Naive thymus-derived CD4-positive, alpha-beta T cell (primary cell): ENCODE measurements around the gene CTDSP2. TPM values are rescaled to one million over a fixed set of nuclear protein-coding genes. Genes with fewer than 3 reads are reported as not detected.

Source experiments
- ATAC-seq: fragments of 150-1000 bp; cut with Tn5 transposase; 2 replicates; pipeline ENCODE4 v1.10.0; 2021; ENCODE audit warnings: mild to moderate bottlenecking, moderate library complexity
- CTCF ChIA-PET: fragments of 350-600 bp; sonication (Branson Sonifier 250); formaldehyde crosslinking; loops from one replicate; lab custom pipeline; 2021; ENCODE audit warnings: antibody characterized with exemption; lab: Charles Lee
- POLR2A ChIA-PET: fragments of 350-600 bp; sonication (Branson Sonifier 250); formaldehyde crosslinking; loops from one replicate; lab custom pipeline; 2021; ENCODE audit warnings: antibody characterized with exemption, inconsistent platforms; lab: Charles Lee
- DNase-seq, 9 donors: peaks; one replicate each; pipeline versions ENCODE4 v3.0.0 to v3.0.0-alpha.2; 2020 to 2022; ENCODE audit warnings: mixed read lengths in 1 of 9
- H3K27ac ChIP-seq: one replicate; pipeline ENCODE4 v1.7.0; 2013; ENCODE audit warnings: mild to moderate bottlenecking, low read depth, low read length, moderate library complexity
- H3K27me3 ChIP-seq, 2 donors: one replicate each; pipeline ENCODE4 v1.7.0; 2013; ENCODE audit warnings: low read length in 2 of 2, mild to moderate bottlenecking in 2 of 2, moderate library complexity in 2 of 2; ENCODE audit not compliant: control insufficient read depth in 2 of 2, insufficient read depth in 2 of 2
- H3K36me3 ChIP-seq, 3 experiments: 1 replicate in 2 of 3; 2 replicates in 1 of 3; pipeline ENCODE4 v1.7.0; 2013; ENCODE audit warnings: low read length in 3 of 3, mild to moderate bottlenecking in 3 of 3, moderate library complexity in 1 of 3; ENCODE audit not compliant: insufficient read depth in 3 of 3, control insufficient read depth in 2 of 3
- H3K4me1 ChIP-seq, 2 donors: one replicate each; pipeline ENCODE4 v1.7.0; 2013; ENCODE audit warnings: low read length in 2 of 2, mild to moderate bottlenecking in 2 of 2, moderate library complexity in 1 of 2; ENCODE audit not compliant: control insufficient read depth in 2 of 2, insufficient read depth in 2 of 2
- H3K4me3 ChIP-seq: 2 replicates; pipeline ENCODE4 v1.7.0; 2013; ENCODE audit warnings: mild to moderate bottlenecking, low read length
- H3K9me3 ChIP-seq, 3 experiments: 1 replicate in 2 of 3; 2 replicates in 1 of 3; pipeline ENCODE4 v1.7.0; 2013; ENCODE audit warnings: low read length in 3 of 3; ENCODE audit not compliant: control insufficient read depth in 2 of 3
- H3K27ac Mint-ChIP-seq, 9 donors: one replicate each; pipeline ENCODE4 v1.8.0; 2020 to 2022; ENCODE audit warnings: mixed read lengths in 9 of 9, mild to moderate bottlenecking in 8 of 9, moderate library complexity in 5 of 9, inconsistent platforms in 2 of 9
- H3K27me3 Mint-ChIP-seq, 5 donors: one replicate each; pipeline ENCODE4 v1.8.0; 2021 to 2022; ENCODE audit warnings: mixed read lengths in 5 of 5, mild to moderate bottlenecking in 1 of 5
- H3K36me3 Mint-ChIP-seq, 5 donors: one replicate each; pipeline ENCODE4 v1.8.0; 2020 to 2022; ENCODE audit warnings: mixed read lengths in 5 of 5, mild to moderate bottlenecking in 3 of 5, inconsistent platforms in 1 of 5
- H3K4me1 Mint-ChIP-seq, 7 donors: one replicate each; pipeline ENCODE4 v1.8.0; 2020 to 2022; ENCODE audit warnings: mixed read lengths in 7 of 7, mild to moderate bottlenecking in 3 of 7, inconsistent platforms in 1 of 7
- H3K4me3 Mint-ChIP-seq, 10 donors: one replicate each; pipeline ENCODE4 v1.8.0; 2020 to 2022; ENCODE audit warnings: mild to moderate bottlenecking in 10 of 10, mixed read lengths in 10 of 10, moderate library complexity in 6 of 10, inconsistent platforms in 2 of 10
- H3K9me3 Mint-ChIP-seq, 11 donors: one replicate each; pipeline ENCODE4 v1.8.0; 2020 to 2022; ENCODE audit warnings: mixed read lengths in 11 of 11, mild to moderate bottlenecking in 4 of 11, inconsistent platforms in 1 of 11, moderate library complexity in 1 of 11
- intact Hi-C, 2 donors: fragments of 100-400 bp; cut with micrococcal nuclease; formaldehyde crosslinking; loops; one replicate each; pipeline ENCODE4 v1.15.1; 2023
- polyA plus RNA-seq, 2 donors: library from polyadenylated mRNA; unstranded; fragments of 300-500 nt; fragmentation: Illumina TruSeq; gene quantifications; one replicate each; pipeline ENCODE4 v1.2.3, GENCODE V29; 2021
- total RNA-seq, 6 experiments: library from RNA in 5 of 6; stranded (reverse) in 5 of 6; gene quantifications; 1 replicate in 5 of 6; 2 replicates in 1 of 6; pipeline ENCODE4 v1.2.3 and lab custom pipeline; 2021 to 2026

CTDSP2 gene
- total and polyA plus RNA-seq, 7 experiments from 2014 or later: 86.9 to 295 (median 130) TPM

DNA sequence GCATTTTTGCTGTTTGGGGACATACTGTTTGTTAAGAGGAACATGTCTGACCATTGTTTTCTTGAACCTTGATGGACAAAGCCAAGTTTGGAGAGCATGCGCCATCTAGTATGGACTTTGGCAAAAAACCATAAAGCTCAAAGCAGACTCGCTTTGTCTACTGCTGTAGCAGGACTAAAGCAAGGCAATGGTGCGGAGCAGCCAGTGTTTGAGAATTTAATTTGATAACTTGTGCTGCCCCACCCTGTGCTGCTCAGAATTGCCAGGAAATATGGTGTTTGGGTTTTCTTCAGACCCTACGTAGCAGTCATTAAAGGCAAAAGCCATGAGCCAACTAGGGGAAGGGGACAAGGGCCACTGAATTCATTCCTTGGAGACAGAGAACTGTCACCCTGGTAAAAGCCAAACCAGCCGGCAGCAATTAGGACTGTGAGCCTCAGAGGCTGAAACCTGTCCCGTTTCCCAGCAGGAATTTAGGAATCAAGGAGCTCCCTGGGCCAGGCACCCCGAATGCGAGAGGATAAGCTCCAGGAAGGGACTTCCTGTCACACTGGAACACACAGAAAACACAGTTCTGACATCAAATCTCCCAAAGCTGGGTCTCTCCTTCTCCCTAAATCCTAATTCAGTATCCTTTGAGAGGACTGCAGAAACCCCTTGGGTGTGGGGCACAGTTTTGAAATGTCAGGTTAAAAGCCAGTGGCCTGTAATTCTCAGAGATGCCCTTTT is 29.1 kb downstream of the CTDSP2 start:
- H3K36me3 ChIP-seq: peaks cover 0 to 23% (median 0%) of the 10 kb centered on the region in 3 experiments
- H3K36me3 Mint-ChIP-seq: peaks cover 0 to 18% (median 0%) of the 10 kb centered on the region in 5 donors
- DNase-seq (no peak), ATAC-seq (no peak)
- H3K27me3 Mint-ChIP-seq: no peaks in the 10 kb centered on the region
- no peak overlapping the region for H3K27ac ChIP-seq
- peaks cover 0 to 1% (median 0%) of the 10 kb centered on the region in 11 donors for H3K9me3 Mint-ChIP-seq
- no peak overlapping the region for H3K4me3 Mint-ChIP-seq
- ChIA-PET CTCF (interaction anchor here (1.1 to 2.8 kb wide), 3 partner anchors 15 to 88 kb away, joined by 3 to 11 read pairs (median 3); no protein-coding TSS in a partner anchor), POLR2A (interaction anchor here (0.7 to 2.0 kb wide), 7 partner anchors 8 to 337 kb away, joined by 3 to 7 read pairs (median 4); partner anchors contain the start of gene CTDSP2)
- H3K9me3 ChIP-seq: no peaks in the 10 kb centered on the region
- H3K27ac Mint-ChIP-seq: peak overlapping the region in 4 of 9 donors; percentile 34 to 71 (median 46)
- no peak overlapping the region for H3K4me3 ChIP-seq
- peaks cover 0 to 13% (median 7%) of the 10 kb centered on the region in 7 donors for H3K4me1 Mint-ChIP-seq
- intact Hi-C loops: no loop called here
- H3K27me3 ChIP-seq: no peaks in the 10 kb centered on the region
- no peaks in the 10 kb centered on the region for H3K4me1 ChIP-seq

DNA sequence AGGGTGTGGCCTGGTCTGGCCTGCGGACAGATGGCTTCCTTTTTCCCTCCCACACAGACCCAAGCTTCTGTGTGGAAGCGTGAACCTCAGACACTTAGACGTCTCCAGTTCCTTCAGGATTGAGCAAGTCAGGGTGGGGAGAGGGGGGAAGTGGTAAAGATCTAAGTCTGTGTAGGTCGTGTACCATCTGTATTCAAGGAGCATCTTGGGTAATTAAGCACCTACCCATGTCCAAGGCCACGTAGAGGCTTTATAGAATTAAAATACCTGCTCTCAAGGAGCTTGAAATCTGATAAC is 29.7 kb downstream of the CTDSP2 start:
- H3K36me3 ChIP-seq: peaks cover 0 to 17% (median 0%) of the 10 kb centered on the region in 3 experiments
- Mint-ChIP-seq H3K4me3 (no peak overlapping the region), H3K27ac (peak overlapping the region in 6 of 9 donors; percentile 12 to 56 (median 36)), H3K36me3 (peaks cover 0 to 17% (median 0%) of the 10 kb centered on the region in 5 donors), H3K4me1 (peaks cover 0 to 13% (median 7%) of the 10 kb centered on the region in 7 donors), H3K27me3 (no peaks in the 10 kb centered on the region), H3K9me3 (peaks cover 0 to 1% (median 0%) of the 10 kb centered on the region in 11 donors)
- H3K9me3 ChIP-seq: no peaks in the 10 kb centered on the region
- no peaks in the 10 kb centered on the region for H3K27me3 ChIP-seq
- no peak overlapping the region for H3K4me3 ChIP-seq
- ATAC-seq: peak; percentile 46
- ChIA-PET CTCF (interaction anchor here (1.5 to 2.8 kb wide), 2 partner anchors 16 to 88 kb away, joined by 3 to 11 read pairs; no protein-coding TSS in a partner anchor), POLR2A (interaction anchor here (0.7 to 2.0 kb wide), 5 partner anchors 13 to 79 kb away, joined by 3 to 7 read pairs (median 4); no protein-coding TSS in a partner anchor)
- no peak for DNase-seq
- intact Hi-C loops: no loop called here
- no peaks in the 10 kb centered on the region for H3K4me1 ChIP-seq
- H3K27ac ChIP-seq: no peak overlapping the region

DNA sequence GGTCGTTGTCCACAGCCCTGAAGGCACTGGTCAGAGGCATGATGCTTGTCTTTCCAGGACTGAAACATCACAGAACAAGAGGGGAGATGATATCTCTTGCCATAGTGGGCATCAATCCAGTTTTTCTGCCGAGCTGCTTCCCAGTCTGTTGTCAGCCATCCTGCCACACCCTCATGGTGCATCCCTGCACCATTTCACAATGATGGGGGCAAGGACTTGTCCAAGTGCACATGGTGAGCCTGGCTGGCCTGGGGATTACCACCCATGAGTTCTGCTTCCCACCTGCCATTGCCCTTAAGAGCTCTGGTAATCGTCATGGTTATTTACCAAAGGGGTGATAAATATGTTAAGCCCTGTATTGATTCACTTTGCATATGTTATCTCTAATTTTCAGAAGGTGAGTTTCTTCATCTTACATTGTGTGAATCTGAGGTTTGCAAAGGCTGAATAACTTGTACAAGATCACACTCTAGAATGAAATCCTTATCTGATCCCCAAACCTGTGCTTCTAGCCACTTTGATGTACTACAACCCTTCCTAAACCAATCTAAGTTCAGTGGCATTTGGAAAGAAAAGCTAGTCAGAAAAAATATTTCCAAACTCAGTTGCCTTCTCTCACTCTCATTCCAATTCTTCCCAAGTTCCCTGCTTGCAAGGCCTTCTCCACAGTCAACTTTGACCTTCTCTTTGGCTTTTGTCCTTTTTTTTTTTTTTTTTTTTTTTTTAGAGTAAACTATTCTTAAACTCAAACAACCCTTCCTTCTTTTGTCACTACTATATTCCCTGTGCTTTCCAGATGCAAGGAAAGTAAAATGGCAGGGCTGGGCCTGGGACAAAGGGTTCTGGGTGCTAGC is 30.3 kb downstream of the CTDSP2 start:
- H3K9me3 Mint-ChIP-seq: peaks cover 0 to 1% (median 0%) of the 10 kb centered on the region in 11 donors
- H3K4me1 Mint-ChIP-seq: peaks cover 0 to 15% (median 7%) of the 10 kb centered on the region in 7 donors
- H3K27me3 Mint-ChIP-seq: no peaks in the 10 kb centered on the region
- peaks cover 0 to 14% (median 0%) of the 10 kb centered on the region in 5 donors for H3K36me3 Mint-ChIP-seq
- intact Hi-C loops: no loop called here
- Histone ChIP-seq H3K9me3 (no peaks in the 10 kb centered on the region), H3K4me1 (no peaks in the 10 kb centered on the region), H3K4me3 (no peak overlapping the region), H3K27ac (no peak overlapping the region), H3K27me3 (no peaks in the 10 kb centered on the region), H3K36me3 (peaks cover 0 to 11% (median 0%) of the 10 kb centered on the region in 3 experiments)
- no peak overlapping the region for H3K4me3 Mint-ChIP-seq
- no peak for DNase-seq
- no peak for ATAC-seq
- H3K27ac Mint-ChIP-seq: peak overlapping the region in 8 of 9 donors; percentile 12 to 63 (median 36)
- CTCF ChIA-PET: interaction anchor here (1.5 kb wide), 1 partner anchor 16 kb away, joined by 3 read pairs; no protein-coding TSS in a partner anchor
- POLR2A ChIA-PET: interaction anchor here (0.5 to 1.5 kb wide), 5 partner anchors 12 to 119 kb away, joined by 3 to 4 read pairs (median 3); no protein-coding TSS in a partner anchor

DNA sequence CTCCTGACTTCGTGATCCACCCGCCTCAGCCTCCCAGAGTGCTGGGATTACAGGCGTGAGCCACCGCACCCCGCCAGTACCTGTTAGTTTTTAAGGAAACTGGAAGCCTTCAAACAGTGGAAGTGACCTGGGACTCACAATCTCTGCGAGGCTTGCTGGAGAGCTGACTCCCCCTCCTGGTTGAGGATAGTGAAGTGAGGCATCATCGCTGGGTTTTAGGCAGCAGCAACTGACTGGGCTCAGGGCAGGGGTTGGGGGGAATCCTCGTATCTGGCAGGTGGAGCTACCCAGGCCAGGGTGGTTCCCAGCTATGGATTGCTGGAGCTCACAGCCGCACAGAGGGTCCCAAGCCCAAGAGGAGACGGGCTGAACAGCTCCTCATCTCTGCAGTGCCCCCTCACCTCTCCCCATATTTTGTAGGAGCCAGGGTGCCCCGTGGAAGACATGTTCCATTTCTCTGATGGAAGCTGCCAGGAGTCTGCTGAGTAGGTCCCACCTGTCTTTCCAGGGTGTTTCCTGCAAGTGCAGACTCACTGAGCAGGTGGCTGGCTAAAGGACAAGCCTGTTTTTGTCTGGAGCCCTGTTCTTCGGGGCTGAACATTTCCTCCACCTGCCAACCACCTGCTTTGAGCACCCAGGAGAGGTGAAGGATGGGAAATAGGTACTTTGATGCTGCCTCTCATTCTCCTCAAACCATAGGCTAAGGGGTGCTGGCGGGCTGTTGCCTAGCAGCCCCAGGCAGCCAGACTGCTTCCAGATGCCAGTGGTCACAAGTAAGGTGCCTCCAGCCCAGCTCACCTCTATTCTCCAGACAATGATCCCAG is 31.1 kb downstream of the CTDSP2 start:
- no peak for DNase-seq
- no peaks in the 10 kb centered on the region for H3K27me3 ChIP-seq
- peaks cover 0 to 10% (median 0%) of the 10 kb centered on the region in 3 experiments for H3K36me3 ChIP-seq
- Mint-ChIP-seq H3K27me3 (no peaks in the 10 kb centered on the region), H3K27ac (no peak overlapping the region), H3K4me3 (peak overlapping the region in 1 of 10 donors; percentile 63), H3K4me1 (peaks cover 0 to 15% (median 7%) of the 10 kb centered on the region in 7 donors), H3K9me3 (peaks cover 0 to 1% (median 0%) of the 10 kb centered on the region in 11 donors), H3K36me3 (peaks cover 0 to 9% (median 0%) of the 10 kb centered on the region in 5 donors)
- no peak overlapping the region for H3K4me3 ChIP-seq
- H3K4me1 ChIP-seq: no peaks in the 10 kb centered on the region
- no peak for ATAC-seq
- ChIA-PET CTCF (no interaction called here), POLR2A (interaction anchor here (0.5 to 1.2 kb wide), 2 partner anchors 29 to 120 kb away, joined by 3 read pairs; no protein-coding TSS in a partner anchor)
- intact Hi-C loops: no loop called here
- H3K27ac ChIP-seq: no peak overlapping the region
- no peaks in the 10 kb centered on the region for H3K9me3 ChIP-seq

GRCh38 chr12:57813971-57814772 is 32.4 kb downstream of the CTDSP2 start:
- Histone ChIP-seq H3K9me3 (no peaks in the 10 kb centered on the region), H3K4me3 (no peak overlapping the region), H3K36me3 (peaks cover 0 to 18% (median 0%) of the 10 kb centered on the region in 3 experiments), H3K4me1 (no peaks in the 10 kb centered on the region), H3K27me3 (no peaks in the 10 kb centered on the region), H3K27ac (no peak overlapping the region)
- peaks cover 0 to 15% (median 7%) of the 10 kb centered on the region in 7 donors for H3K4me1 Mint-ChIP-seq
- no peaks in the 10 kb centered on the region for H3K27me3 Mint-ChIP-seq
- H3K36me3 Mint-ChIP-seq: peaks cover 0 to 19% (median 0%) of the 10 kb centered on the region in 5 donors
- peaks cover 0 to 1% (median 0%) of the 10 kb centered on the region in 11 donors for H3K9me3 Mint-ChIP-seq
- no peak for ATAC-seq
- ChIA-PET POLR2A (no interaction called here), CTCF (interaction anchor here (0.5 to 0.9 kb wide), 2 partner anchors 16 to 33 kb away, joined by 3 to 4 read pairs; no protein-coding TSS in a partner anchor)
- H3K27ac Mint-ChIP-seq: peak overlapping the region in 3 of 9 donors; percentile 8 to 49 (median 11)
- H3K4me3 Mint-ChIP-seq: no peak overlapping the region
- intact Hi-C loops: no loop called here
- no peak for DNase-seq
